GM12878 (cell line): ENCODE measurements around the gene DMXL2.

Source experiments
- CTCF ChIP-seq, 3 experiments: IDR thresholded peaks in 2 of 3; conservative IDR thresholded peaks in 1 of 3; 2 replicates each; pipeline ENCODE4 v1.5.1; 2011; ENCODE audit warnings: low read depth in 3 of 3, low read length in 3 of 3, mild to moderate bottlenecking in 3 of 3, control low read depth in 2 of 3, moderate library complexity in 2 of 3, inconsistent platforms in 1 of 3, mixed read lengths in 1 of 3; ENCODE audit not compliant: control insufficient read depth in 2 of 3, insufficient read depth in 1 of 3; ENCODE audit errors: extremely low read depth in 1 of 3
- YY1 ChIP-seq: IDR thresholded peaks from 2 replicates; pipeline ENCODE4 v1.6.1; 2011; ENCODE audit warnings: low read depth, mild to moderate bottlenecking, low read length

GRCh38 chr15:51668446-51668845 lies 45.9 kb upstream of the DMXL2 start:
- TF ChIP-seq CTCF (IDR thresholded peaks at IDR 0.05 in 2 of 3, conservative IDR thresholded peaks at IDR 0.05 in 1 of 3; ENCODE audit: control insufficient read depth in 2 of 3, extremely low read depth in 1 of 3, insufficient read depth in 1 of 3, low read depth in 3 of 3, low read length in 3 of 3) (no peak), YY1 (no peak)
